ENCODE measurements around the gene TLR3.
"Not testable (repeated sequence)": the region's sequence is repeated elsewhere in the genome, so short reads cannot be mapped to it uniquely, and the experiment has no call there.

The TLR3 gene

GRCh38 chr4:186047501-186047900 lies 21.5 kb upstream of the TLR3 start:
- not testable (repeated sequence) for DNase-seq (ENCODE audit: low spot score)

DNA sequence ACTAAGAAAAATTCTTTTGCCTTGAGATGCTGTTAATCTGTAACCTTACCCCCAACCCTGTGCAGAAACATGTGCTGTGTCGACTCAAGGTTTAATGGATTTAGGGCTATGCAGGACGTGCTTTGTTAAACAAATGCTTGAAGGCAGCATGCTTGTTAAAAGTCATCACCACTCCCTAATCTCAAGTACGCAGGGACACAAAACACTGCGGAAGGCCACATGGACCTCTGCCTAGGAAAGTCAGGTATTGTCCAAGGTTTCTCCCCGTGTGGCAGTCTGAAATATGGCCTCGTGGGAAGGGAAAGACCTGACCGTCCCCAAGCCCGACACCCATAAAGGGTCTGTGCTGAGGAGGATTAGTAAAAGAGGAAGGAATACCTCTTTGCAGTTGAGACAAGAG lies 18.8 kb upstream of the TLR3 start:
- DNase-seq (ENCODE audit: low spot score) = not testable (repeated sequence)

GRCh38 chr4:186051096-186051495 lies 17.9 kb upstream of the TLR3 start:
- DNase-seq (ENCODE audit: low spot score) = no peak

DNA sequence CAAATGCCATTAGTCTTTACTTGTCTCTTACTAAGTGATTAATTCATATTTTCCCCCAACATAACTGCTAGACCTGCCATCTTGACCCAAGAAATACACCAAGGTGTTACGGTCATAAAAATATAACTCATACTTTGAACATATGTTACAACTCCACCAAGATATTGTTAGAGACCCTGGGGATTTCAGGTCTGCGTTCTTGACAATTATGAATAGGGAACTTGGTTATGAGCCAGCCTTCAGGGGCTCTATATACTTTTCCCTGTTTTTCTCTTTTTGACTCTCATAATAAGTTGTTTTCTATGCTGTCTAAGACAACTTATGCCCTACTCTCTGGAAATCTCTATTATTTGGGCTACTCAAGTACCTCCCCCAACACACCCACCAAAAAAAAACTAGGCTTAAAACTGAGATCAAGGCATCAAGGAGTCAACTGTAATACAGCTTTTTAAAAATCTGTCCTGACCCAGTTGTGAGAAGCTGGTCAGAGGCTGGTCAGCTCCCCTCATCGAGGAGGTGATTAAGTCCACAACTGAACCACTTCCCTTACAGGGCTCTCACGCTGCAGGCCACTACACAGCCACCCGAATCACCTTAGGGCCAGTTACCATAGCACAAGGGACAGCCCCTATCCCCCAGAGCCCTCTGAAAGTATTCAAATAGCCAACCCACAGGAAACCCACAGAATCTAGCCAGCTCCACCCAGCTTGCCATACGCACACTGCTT lies 10.5 kb upstream of the TLR3 start:
- no peak for DNase-seq (ENCODE audit: low spot score)

GRCh38 chr4:186058980-186059316 lies 10.0 kb upstream of the TLR3 start:
- DNase-seq (ENCODE audit: low spot score) = no peak

GRCh38 chr4:186061921-186062320 lies 7.0 kb upstream of the TLR3 start:
- DNase-seq (ENCODE audit: low spot score) = no peak

- no peak for DNase-seq (ENCODE audit: low spot score)
Measured at GRCh38 chr4:186067757-186068385, 1.1 kb upstream of the TLR3 start.

DNA sequence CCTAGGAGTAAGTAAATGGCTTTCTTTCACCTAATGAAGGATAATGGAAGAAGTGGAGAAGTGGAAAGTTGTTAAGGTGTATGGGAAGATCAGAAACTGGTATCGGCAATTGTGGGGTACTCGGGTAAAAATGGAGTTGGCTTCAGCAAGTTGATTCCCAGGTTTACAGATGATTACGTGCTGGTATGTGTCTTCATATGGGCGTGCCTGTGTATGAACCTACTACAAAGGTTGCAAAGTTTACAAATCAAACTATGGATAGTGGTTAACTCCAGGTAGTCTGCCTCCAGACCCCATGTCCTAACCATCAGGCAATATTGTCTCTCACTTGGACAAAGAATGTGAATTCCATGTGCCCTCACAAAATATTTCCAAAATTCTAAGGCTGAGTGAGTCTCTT lies 773 bp downstream of the TLR3 start:
- DNase-seq (ENCODE audit: low spot score) = no peak

GRCh38 chr4:186072516-186072915 lies 3.6 kb downstream of the TLR3 start:
- DNase-seq (ENCODE audit: low spot score) = no peak

GRCh38 chr4:186074189-186074588 lies 5.2 kb downstream of the TLR3 start:
- no peak for DNase-seq (ENCODE audit: low spot score)

- DNase-seq (ENCODE audit: low spot score) = no peak
Measured at GRCh38 chr4:186078981-186079638, 10.2 kb downstream of the TLR3 start.

GRCh38 chr4:186079694-186080093 lies 10.7 kb downstream of the TLR3 start:
- no peak for DNase-seq (ENCODE audit: low spot score)

GRCh38 chr4:186081202-186081807 lies 12.3 kb downstream of the TLR3 start:
- no peak for DNase-seq (ENCODE audit: low spot score)

DNA sequence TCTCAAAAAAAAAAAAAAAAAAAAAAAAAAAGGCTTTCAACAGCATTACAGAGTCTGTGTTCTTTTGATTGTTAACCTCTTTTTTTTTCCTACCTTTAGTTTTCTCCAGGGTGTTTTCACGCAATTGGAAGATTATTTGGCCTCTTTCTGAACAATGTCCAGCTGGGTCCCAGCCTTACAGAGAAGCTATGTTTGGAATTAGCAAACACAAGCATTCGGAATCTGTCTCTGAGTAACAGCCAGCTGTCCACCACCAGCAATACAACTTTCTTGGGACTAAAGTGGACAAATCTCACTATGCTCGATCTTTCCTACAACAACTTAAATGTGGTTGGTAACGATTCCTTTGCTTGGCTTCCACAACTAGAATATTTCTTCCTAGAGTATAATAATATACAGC lies 13.3 kb downstream of the TLR3 start:
- no peak for DNase-seq (ENCODE audit: low spot score)

GRCh38 chr4:186088523-186088922 lies 19.6 kb downstream of the TLR3 start:
- no peak for DNase-seq (ENCODE audit: low spot score)

GRCh38 chr4:186092296-186092695 lies 23.3 kb downstream of the TLR3 start:
- no peak for DNase-seq (ENCODE audit: low spot score)

DNA sequence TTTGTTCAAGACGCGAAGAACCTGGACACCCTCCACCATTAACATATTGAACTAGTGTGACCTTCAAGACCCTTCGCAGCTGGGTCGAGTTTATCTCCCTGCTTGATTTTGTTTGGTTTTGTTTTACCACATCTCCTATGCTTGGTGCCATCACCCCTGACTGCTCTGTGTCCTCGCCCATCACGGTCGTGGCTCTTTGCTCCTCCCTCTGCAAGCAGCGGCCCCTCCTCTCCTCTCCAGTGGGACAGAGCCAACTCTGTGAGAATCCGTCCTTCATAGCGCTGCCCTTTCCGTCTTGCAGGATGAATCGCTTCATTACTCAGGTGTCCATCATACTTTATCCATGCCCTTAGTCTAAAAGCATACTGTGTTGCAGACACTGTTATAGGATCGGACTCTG lies 26.4 kb downstream of the TLR3 start:
- DNase-seq (ENCODE audit: low spot score) = no peak

GRCh38 chr4:186096681-186097165 lies 27.8 kb downstream of the TLR3 start:
- DNase-seq (ENCODE audit: low spot score) = no peak

- no peak for DNase-seq (ENCODE audit: low spot score)
Measured at GRCh38 chr4:186097386-186097785, 28.4 kb downstream of the TLR3 start.

- no peak for DNase-seq (ENCODE audit: low spot score)
Measured at GRCh38 chr4:186102931-186103330, 34.0 kb downstream of the TLR3 start.

DNA sequence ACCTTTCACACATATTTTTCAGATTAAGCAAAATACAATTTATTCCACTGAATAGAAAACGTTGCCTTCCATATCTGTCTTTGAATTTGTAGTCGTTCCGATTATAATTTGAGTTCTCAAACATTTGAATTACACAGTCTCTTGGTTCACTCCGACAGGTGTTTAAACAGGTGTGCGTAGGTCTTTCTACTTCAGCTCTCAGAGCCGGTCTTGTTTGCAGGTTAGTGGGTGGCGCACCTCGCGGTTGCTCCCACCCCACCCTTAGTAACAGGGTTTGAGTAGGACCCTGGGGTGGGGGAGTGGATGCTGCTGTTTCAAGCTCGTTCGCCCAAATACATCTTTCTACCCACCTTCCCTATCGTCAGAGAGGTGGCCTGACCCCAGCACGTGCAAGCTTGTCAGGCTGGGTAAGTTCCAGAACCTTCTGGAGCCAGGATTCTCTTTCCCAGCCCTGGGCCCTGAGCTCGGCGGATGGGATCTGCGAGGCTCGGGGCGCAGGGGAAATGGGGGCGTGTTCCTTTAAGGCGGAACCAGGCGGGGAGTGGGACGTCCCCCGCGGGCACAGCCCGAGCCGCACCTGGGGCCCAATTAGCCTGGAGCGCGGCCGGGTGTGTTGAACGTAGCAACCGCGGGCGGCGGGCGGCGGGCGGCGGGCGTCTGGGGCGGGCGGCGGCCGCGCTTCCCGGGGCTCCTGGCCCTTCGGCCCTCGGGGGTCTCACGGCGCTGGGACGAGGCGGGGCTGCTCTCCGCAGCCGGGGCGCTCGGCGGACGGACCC lies 35.3 kb downstream of the TLR3 start, which contains the start of gene FAM149A:
FAM149A (plus strand) TSS at position 591 of the 776 bp plus-strand sequence.
- no peak for DNase-seq (ENCODE audit: low spot score)
